GM21367 (cell line): ENCODE data around the gene KATNBL1.
"Not testable (repeated sequence)": the region's sequence is repeated elsewhere in the genome, so short reads cannot be mapped to it uniquely, and the experiment has no call there.

Source experiments
- ATAC-seq: cut with Tn5 transposase; IDR thresholded peaks from one replicate; pipeline ENCODE4 v1.9.1; 2021; ENCODE audit not compliant: unreplicated experiment

KATNBL1 gene

DNA sequence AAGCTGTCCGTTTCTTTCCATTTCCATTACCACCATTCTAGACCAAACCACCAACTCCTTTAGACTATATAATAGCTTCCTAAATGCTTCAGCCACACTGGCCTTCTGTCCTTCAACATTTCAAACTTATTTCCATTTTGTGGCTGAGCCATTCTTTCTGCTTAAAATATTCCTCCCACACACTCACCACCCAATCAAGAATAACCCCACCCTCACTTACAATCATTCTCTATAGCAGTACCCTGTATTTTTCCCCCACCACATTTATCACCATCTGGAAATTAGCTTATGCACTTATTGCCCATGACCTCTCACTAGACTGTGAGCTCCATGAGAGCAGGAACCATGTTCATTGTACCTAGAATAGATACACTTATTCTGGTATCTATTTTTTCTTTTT is 6.6 kb downstream of the KATNBL1 start:
- ATAC-seq, result no peak

DNA sequence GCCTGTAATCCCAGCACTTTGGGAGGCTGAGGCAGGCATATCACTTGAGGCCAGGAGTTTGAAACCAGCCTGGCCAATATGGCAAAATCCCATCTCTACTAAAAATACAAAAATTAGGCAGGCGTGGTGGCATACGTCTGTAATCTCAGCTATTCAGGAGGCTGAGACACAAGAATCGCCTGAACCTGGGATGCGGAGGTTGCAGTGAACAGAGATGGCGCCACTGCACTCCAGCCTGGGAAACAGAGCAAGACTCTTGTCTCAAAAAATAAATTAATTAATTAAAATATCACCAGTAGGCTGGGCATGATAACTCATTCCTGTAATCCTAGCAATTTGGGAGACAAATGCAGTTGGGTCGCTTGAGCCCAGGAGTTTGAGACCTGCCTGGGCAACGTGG is 16.6 kb downstream of the KATNBL1 start:
- not testable (repeated sequence) for ATAC-seq

DNA sequence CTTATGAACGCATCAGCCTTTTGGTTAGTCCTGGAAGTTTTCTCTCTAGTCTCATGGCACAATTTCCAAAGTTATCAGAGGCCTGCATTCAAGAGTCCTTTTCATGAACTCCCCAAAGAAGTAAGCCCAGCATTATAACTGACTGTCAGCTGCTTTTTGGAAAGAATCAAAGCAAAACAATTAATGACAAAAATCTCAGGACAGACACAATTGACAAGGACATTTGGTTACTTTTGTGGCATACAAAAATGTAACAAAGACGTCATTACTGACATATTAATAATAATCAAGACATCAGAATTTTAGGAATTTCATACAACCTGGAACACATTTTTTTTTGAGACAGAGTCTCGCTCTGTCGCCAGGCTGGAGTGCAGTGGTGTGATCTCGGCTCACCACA is 21.2 kb downstream of the KATNBL1 start:
- ATAC-seq, result no peak

DNA sequence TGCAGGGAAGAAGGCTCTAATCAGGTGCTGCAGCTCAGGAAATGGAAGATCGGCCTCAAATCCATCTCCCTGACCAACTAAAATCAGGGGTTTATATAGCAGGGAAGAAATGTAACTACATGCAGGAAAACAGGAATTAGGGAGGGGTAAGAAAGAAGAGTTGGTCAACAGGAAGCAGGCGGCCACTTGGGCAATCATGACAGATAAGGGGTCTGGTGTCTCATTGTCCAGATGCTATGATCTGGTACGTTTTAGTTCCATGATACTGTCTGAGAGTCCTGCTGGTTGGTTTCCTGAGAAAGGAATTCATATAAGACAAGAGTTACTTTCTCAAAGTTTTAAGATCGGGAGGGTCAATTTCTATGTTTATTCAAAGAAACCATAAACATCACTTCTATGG is 24.2 kb downstream of the KATNBL1 start:
- ATAC-seq, result no peak

DNA sequence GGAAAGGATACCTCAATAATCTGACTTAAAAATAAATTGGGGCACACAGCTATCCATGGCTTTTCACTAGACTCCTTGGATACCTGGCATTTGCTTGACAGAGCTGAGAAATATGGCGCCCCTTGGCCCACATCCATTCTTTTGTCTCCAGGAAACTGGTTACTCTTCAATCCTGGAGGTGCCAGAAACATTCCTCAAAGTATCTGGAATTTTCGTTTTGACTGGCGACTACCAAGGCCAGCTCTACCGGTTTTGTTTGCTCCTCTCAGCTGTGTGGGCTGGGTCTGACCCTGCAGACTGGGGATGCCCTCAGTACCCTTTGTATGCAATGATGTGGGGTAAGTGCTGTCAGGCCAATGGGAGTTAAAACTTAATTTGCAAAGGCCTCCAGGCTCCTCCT is 27.0 kb downstream of the KATNBL1 start:
- no peak for ATAC-seq

DNA sequence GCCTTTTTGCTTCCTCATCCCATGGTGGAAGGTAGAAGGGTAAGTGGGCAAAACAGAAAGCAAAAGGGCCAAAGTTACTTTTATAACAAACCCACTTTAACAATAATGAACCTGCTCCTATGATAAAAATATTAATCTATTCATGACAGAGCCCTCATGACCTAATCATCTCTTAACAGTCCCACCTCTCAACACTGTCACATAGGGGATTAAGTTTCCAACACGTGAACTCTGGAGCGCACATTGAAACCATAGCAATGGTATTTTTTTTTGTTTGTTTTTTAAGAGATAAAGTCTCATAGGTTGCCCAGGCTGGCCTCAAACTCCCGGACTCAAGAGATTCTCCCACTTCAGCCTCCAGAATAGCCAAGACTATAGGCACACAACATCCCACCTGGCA is 30.7 kb downstream of the KATNBL1 start:
- ATAC-seq, result no peak

DNA sequence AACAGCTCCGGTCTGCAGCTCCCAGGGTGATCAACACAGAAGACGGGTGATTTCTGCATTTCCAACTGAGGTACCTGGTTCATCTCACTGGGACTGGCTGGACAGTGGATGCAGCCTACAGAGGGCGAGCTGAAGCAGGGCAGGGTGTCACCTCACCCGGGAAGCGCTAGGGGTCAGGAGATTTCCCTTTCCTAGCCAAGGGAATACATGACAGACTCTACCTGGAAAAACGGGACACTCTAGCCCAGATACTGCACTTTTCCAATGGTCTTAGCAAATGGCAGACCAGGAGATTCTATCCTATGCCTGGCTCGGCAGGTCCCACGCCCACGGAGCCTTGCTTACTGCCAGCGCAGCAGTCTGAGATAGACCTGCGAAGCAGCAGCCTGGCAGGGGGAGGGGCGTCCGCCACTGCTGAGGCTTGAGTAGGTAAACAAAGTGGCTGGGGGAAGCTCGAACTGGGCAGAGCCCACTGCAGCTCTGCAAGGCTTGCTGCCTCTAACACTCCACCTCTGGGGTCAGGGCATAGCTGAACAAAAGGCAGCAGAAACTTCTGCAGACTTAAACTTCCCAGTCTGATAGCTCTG is 43.8 kb downstream of the KATNBL1 start:
- ATAC-seq, result not testable (repeated sequence)

DNA sequence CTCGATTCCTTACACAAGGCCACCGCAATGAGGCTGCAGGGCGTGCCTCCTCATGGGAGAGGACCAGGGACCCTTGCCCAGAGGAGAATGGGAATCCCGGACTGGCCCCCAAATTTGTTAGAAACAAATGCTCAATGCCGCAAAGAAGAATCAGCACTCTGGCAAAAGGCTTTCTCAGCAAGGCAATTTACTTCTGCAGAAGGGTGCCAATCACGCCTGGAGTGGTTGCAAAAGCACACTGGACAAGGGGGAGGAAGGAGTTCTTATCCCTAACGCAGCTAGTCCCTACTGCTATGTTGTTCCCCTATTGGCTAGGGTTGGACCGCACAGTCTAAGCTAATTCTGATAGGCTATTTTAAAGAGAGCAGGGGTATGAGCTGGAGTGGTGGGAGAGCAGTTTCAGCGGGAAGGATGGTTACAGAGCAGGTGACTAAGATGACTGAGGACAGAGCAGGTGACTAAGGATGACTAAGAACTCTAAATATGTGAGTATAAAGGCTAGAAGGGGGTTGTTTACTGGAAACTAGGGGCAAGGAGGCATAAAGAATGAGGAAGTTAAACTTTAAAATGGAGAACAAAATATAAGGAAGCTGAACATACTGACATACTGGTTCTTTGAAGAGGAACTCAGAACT is 48.5 kb downstream of the KATNBL1 start:
- ATAC-seq, result no peak

DNA sequence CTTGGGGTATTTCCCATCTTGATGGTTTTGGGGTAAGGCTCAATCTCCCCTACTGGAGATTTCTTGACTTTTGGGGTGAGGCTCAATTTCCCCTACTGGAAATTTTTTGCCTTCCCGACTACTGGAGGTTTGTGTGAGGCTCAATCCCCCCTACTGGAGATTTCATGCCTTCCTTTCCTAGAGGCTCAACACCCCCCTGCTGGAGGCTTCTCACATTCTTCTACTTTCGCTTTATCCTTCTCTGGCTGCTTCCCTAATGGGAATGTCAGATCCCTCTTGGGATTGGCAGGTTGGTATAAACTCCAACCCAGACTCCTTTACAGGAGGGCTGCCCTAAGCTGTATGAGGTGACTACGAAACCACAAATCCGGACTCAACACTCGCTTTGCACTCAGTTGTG is 49.2 kb downstream of the KATNBL1 start:
- no peak for ATAC-seq

DNA sequence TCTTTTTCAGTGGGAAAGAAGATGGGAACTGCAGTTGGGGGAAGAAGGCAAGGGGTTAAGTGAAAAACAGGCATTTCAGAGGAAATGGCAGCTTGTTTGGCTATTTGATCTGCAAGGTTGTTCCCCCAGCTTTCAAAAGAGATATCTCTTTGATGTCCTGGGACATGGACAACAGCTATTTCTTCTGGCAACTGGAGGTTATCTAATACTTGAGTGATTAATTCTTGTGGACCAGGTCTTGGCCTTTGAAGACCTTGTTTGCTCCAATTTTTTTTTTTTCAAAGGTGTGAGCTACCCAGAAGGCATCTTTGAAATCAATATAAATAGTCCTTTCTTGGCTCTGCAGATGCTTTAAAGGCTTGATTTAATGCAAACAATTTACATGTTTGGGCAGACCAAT is 51.5 kb downstream of the KATNBL1 start:
- no peak for ATAC-seq

DNA sequence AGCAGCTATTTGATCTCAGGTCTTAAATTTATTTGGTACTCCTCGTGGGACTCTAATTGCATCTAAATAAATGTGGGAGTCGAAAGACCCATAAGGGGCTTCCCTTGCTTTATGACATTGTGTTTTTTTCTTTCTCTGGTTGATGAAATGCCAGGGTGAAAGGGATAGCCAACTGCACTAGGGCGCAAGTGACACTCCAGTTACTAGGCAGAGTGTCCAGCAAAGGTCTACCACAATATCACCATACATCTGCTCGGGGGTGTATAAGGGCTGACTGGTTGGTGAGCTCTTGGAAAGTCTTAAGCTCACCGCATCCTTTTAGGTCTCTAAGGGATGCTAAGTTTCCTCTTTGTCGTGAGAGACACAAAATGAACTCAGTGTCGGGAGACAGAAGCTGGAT is 54.0 kb downstream of the KATNBL1 start:
- no peak for ATAC-seq

DNA sequence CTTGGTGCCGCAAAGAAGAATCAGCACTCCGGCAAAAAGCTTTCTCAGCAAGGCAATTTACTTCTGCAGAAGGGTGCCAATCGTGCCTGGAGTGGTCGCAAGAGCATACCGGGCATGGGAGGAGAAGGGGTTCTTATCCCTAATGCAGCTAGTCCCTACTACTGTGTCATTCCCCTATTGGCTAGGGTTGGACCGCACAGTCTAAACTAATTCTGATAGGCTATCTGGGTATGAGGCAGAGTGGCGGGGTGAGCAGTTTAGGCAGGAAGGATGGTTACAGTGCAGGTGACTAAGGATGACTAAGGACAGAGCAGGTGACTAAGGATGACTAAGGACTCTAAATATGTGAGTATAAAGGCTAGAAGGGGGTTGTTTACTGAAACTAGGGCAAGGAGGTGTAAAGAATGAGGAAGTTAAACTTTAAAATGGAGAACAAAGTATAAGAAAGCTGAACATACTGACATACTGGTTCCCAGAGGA is 55.1 kb downstream of the KATNBL1 start:
- ATAC-seq, result no peak

DNA sequence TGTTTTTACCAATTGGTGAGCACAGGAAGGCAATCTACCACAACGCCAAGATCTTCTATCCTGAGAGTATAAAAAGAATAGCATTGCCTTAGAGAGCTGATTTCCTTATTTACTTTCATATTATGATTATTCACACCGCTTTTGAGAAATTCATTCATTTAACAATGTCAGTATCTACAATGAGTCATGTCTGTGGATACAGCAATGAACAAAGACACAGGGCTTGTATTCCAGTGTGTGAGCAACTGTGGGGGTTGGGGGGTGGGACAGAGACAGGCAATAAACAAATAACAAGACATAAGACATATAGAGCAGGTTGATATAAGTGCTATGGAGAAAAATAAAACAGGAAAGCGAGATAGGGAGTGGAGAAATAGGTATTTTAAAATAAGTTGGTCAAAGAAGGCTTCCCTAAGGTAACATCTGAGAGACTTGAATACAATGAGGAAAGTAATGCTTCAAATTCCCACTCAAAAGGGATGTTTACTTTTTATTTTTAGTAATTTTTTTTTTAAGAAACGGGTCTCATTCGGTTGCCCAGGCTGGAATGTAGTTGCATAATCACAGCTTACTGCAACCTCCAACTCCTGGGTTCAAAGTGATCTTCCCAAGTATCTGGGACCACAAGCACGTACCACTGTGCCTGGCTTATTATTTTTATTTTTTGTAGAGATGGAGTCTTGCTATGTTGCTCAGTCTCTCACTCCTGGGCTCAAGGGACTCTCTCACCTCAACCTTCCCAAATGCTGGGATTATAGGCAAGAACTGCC is 62.3 kb downstream of the KATNBL1 start:
- ATAC-seq, result no peak

DNA sequence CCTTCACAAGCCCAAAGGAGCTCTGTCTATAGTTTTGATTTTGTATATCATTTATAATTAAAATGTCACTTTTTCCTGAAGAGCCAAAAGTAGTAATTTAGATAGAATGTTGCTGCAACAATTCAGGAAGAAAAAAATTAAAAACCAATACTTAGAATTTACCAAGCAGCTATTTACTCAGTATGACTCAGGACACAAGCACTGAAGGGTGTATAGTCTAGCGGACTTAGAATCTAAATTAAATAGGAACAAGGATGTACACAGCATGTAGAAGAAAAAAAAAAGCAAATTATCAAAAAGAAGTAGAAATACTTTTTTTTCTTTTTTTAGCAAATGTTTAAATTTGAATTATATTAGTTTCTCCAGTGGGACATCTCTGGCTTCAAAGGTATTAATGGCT is 76.4 kb downstream of the KATNBL1 start:
- ATAC-seq, result no peak

DNA sequence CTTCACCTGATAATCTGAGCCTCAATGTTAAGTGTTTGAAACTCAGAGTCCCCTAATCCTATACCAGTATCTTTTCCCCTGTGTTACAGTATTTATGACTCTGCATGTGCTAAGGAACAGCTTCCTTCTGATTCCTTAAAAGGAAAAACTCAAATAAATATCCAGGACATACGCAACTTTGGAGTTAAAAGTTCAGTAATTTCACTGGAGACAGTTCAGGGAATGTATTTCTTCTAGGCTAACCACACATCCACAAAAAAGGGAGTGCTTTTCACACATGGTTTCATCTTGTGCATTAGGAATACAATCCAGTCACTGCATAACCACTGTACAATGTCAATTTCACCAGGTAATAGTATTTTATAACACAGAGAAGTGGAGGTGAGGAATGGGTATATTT is 77.0 kb downstream of the KATNBL1 start:
- ATAC-seq, result no peak

DNA sequence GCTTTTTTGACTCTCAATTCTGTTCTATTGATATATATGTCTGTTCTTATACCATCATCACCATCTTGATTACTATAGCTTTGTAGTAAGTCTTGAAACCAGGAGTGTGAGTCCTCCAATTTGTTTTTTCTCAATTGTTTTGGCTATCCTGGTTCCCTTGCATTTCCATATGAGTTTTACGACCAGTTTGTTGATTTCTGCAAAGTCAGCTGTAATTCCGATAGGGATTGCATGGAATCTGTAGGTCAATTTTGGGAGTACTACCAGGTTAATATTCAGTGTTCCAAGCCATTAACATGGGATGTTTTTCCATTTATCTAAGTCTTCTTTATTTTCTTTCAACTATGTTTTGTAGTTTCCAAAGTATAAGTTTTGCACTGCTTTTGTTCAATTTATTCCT is 81.0 kb downstream of the KATNBL1 start:
- ATAC-seq, result no peak

DNA sequence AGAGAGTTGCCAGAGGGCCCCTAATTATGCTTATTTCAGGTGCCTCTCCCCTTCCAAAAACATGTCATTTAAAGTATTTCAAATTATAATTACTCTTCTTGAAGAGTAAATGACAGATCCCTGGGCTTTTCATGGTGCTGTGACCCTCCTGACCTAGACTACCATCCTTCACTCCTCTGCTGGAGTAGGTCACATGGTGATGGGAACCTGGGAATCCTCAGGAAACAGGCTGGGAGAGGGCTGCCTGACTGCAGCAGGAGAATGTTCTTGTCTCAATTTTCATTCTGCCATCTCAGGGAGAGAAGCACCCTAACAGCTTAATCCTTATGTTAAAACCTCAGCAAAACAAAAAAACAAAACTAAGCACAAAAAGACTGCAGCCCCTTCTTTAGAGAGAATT is 83.4 kb downstream of the KATNBL1 start:
- ATAC-seq, result no peak

DNA sequence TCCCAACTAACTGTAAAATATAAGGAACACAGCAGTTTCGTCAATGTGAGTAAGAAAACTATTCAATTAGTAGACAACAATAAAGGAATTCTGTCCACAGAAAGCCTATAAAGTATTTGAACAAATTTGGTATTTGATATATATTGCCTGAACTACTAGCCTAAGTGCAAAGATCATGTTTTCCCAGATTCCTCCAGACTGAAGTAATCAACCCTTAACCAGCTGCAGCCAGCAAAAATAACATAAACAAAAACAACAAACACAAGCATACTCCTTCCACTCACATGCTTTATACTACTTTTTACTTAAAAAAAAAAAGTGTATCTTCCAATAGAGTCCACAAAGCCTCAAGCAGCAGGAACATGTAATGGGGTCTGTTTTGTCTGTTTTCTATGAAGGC is 84.0 kb downstream of the KATNBL1 start:
- no peak for ATAC-seq

DNA sequence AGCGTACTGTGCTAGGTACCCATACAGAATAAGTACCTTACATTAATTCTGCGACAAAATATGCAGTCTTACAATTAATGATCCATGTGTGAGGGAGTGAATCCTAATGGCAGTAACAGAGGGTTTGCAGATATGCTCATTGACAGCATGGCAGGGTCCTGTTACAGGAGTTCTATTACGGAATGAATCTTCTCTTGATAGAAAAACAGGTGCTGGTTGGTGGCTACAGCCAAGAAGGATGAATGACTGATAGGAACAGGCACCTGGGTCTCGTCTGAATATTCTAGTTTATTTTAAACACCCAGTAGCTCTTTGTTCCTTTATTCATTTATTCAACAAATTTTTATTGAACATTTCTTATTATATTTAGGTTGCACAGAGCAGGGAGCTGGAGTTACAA is 85.2 kb downstream of the KATNBL1 start:
- no peak for ATAC-seq

DNA sequence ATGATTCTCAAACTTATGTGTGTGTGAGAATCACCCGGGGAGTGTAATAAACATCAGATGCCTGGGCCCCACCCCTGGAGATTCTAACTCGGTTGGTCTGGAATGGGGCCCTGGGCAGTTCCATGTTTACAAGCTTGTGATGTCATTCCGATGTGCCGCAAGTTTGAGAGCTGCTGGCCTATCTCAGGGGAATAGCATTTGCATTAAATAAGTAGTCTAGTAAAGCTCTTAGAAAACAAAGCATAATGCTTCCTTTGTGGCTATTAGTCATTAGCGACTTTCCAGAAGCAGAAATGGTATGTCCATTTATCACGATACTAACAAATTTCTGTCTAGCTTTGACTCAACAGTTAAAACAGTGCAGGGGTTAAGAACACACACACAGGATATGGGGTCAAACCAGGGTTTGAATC is 87.1 kb downstream of the KATNBL1 start:
- no peak for ATAC-seq

DNA sequence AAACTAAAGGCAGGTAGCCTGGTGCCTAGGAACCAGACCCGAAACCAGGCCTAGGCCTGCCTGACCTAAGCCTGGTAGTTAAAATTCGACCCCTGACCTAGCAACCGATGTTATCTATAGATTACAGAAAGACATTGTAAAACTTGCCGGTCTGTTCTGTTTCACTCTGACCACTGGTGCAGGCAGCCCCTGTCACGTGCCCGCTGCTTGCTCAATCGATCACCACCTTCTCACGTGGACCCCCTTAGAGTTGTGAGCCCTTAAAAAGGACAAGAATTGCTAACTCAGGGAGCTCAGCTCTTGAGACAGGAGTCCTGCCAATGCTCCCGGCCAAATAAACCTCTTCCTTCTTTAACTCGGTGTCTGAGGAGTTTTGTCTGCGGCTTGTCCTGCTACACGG is 88.1 kb downstream of the KATNBL1 start:
- not testable (repeated sequence) for ATAC-seq

DNA sequence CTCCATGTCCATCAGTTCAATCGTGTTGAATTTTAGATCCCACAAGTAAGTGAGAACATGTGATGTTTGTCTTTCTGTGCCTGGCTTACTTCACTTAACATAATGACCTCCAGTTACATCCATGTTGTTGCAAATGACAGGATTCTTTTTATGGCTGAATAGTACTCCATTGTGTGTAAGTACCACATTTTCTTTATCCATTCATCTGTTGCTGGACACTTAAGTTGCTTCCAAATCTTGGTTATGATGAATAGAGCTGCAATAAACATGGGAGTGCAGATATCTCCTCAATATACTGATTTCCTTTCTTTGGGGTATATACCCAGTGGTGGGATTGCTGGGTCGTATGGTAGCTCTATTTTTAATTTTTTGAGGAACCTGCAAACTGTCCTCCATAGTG is 89.5 kb downstream of the KATNBL1 start:
- ATAC-seq, result not testable (repeated sequence)
